Osteocyte (in vitro differentiated cells): ENCODE results near the gene RAPGEF5. TPM values are rescaled to one million over a fixed set of nuclear protein-coding genes. Genes with fewer than 3 reads are reported as not detected.

Source experiments
- DNase-seq: peaks from one replicate; pipeline ENCODE4 v3.0.0; 2021; ENCODE audit warnings: mixed read lengths; ENCODE audit not compliant: unreplicated experiment; ENCODE audit errors: extremely low spot score
- H3K27ac Mint-ChIP-seq: one replicate; pipeline ENCODE4 v1.8.0; 2021; ENCODE audit warnings: mild to moderate bottlenecking, mixed read lengths; ENCODE audit not compliant: unreplicated experiment
- H3K27me3 Mint-ChIP-seq: one replicate; pipeline ENCODE4 v1.8.0; 2021; ENCODE audit warnings: mixed read lengths; ENCODE audit not compliant: unreplicated experiment
- H3K36me3 Mint-ChIP-seq: one replicate; pipeline ENCODE4 v1.8.0; 2021; ENCODE audit warnings: mixed read lengths; ENCODE audit not compliant: unreplicated experiment
- H3K4me1 Mint-ChIP-seq: one replicate; pipeline ENCODE4 v1.8.0; 2021; ENCODE audit warnings: mixed read lengths; ENCODE audit not compliant: unreplicated experiment
- H3K4me3 Mint-ChIP-seq: one replicate; pipeline ENCODE4 v1.8.0; 2021; ENCODE audit warnings: mild to moderate bottlenecking, moderate library complexity, mixed read lengths; ENCODE audit not compliant: unreplicated experiment
- H3K9me3 Mint-ChIP-seq: one replicate; pipeline ENCODE4 v1.8.0; 2021; ENCODE audit warnings: mixed read lengths; ENCODE audit not compliant: unreplicated experiment
- CTCF ChIP-seq: fragments of 200-600 bp; sonication (generic); IDR thresholded peaks from 2 replicates; pipeline ENCODE4 v1.5.0; 2021; ENCODE audit warnings: antibody characterized with exemption, mild to moderate bottlenecking, moderate library complexity
- total RNA-seq: library from RNA; stranded (reverse); gene quantifications from 2 replicates; pipeline ENCODE4 v1.2.1, GENCODE V29; 2021

Gene RAPGEF5
- total RNA-seq, 1 donor from 2014 or later, result 0.27 TPM

GRCh38 chr7:22268884-22269421 lies 88.0 kb downstream of the RAPGEF5 start:
- H3K27me3 Mint-ChIP-seq, result peaks cover 8% of the 10 kb centered on the region
- DNase-seq, result no peak
- H3K27ac Mint-ChIP-seq, result no peak overlapping the region
- TF ChIP-seq CTCF, result no peak
- H3K4me3 Mint-ChIP-seq, result no peak overlapping the region
- no peaks in the 10 kb centered on the region for H3K4me1 Mint-ChIP-seq
- no peaks in the 10 kb centered on the region for H3K9me3 Mint-ChIP-seq
- H3K36me3 Mint-ChIP-seq, result no peaks in the 10 kb centered on the region

- Mint-ChIP-seq H3K4me3 (no peak overlapping the region), H3K36me3 (no peaks in the 10 kb centered on the region), H3K9me3 (no peaks in the 10 kb centered on the region), H3K4me1 (no peaks in the 10 kb centered on the region), H3K27ac (no peak overlapping the region), H3K27me3 (peaks cover 8% of the 10 kb centered on the region)
- no peak for DNase-seq
- no peak for TF ChIP-seq CTCF
Observed at GRCh38 chr7:22267930-22268615, 88.9 kb downstream of the RAPGEF5 start.

GRCh38 chr7:22262538-22262937 lies 94.4 kb downstream of the RAPGEF5 start:
- peaks cover 5% of the 10 kb centered on the region for H3K27me3 Mint-ChIP-seq

GRCh38 chr7:22256541-22257096 lies 100.3 kb downstream of the RAPGEF5 start:
- no peaks in the 10 kb centered on the region for H3K4me1 Mint-ChIP-seq
- H3K27me3 Mint-ChIP-seq, result peaks cover 2% of the 10 kb centered on the region
- H3K27ac Mint-ChIP-seq, result no peak overlapping the region
- H3K36me3 Mint-ChIP-seq, result no peaks in the 10 kb centered on the region
- no peak for TF ChIP-seq CTCF
- DNase-seq, result no peak
- H3K4me3 Mint-ChIP-seq, result no peak overlapping the region
- H3K9me3 Mint-ChIP-seq, result no peaks in the 10 kb centered on the region

More at GRCh38 chr7:22262538-22262937, 94.4 kb downstream of the RAPGEF5 start:
- Mint-ChIP-seq H3K36me3 (no peaks in the 10 kb centered on the region), H3K27ac (no peak overlapping the region), H3K4me3 (no peak overlapping the region), H3K4me1 (no peaks in the 10 kb centered on the region), H3K9me3 (no peaks in the 10 kb centered on the region)
- no peak for DNase-seq
- TF ChIP-seq CTCF, result no peak

- no peak for DNase-seq
- no peaks in the 10 kb centered on the region for H3K9me3 Mint-ChIP-seq
Observed at GRCh38 chr7:22255834-22256233, 101.1 kb downstream of the RAPGEF5 start.

More at GRCh38 chr7:22255834-22256233, 101.1 kb downstream of the RAPGEF5 start:
- Mint-ChIP-seq H3K36me3 (no peaks in the 10 kb centered on the region), H3K27me3 (peaks cover 2% of the 10 kb centered on the region), H3K27ac (no peak overlapping the region), H3K4me3 (no peak overlapping the region), H3K4me1 (no peaks in the 10 kb centered on the region)
- no peak for TF ChIP-seq CTCF
